Measurements from ENCODE around the gene LZTFL1.

Gene LZTFL1

DNA sequence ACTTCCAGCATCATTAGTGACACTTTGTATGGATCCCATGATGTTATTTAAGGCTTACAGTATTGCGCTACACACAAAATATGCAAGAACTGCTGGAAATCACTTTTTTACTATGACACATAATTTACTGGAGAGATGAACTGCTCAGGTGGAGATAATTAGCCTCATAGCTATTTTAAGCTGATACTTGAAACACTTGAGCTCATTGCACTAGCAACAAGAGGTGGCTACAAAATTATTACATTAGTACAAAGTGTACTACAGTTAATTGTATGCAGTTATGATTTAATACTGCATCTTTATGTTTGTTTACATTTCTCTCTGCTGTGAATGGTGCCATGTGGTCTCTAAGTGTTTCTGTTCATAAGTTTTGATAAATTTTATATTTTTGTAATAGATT lies 6.5 kb upstream of the LZTFL1 start:
- no peak overlapping the region for H3K9ac ChIP-seq (ENCODE audit: low read depth, low read length)
- no peaks in the 10 kb centered on the region for H3K36me3 ChIP-seq (ENCODE audit: insufficient read depth, low read length)
- H3K9me3 ChIP-seq (ENCODE audit: control insufficient read depth, insufficient read depth, low read length), result no peaks in the 10 kb centered on the region
- H3K4me1 ChIP-seq (ENCODE audit: insufficient read depth, low read length), result no peaks in the 10 kb centered on the region

DNA sequence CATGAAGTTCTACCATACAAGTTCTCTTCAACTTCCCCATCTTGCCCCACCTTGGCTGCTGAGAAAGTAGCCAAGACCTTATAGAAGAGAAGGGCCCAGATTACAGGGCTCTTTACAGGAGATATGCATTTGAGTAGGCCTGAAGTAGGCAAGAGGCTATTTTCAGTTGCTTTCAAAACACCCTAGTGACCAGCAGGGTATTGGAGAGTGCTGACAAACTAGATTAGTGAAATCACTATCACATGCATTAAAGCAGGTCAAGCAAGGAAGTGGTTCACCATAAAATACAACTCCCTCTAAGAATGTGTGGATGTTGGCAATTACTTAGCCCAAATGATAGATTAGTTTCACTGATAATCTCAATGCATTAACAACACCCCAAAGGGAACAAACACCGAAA lies 2.7 kb upstream of the LZTFL1 start:
- Histone ChIP-seq H3K9ac (ENCODE audit: low read depth, low read length) (no peak overlapping the region), H3K36me3 (ENCODE audit: insufficient read depth, low read length) (no peaks in the 10 kb centered on the region), H3K4me1 (ENCODE audit: insufficient read depth, low read length) (no peaks in the 10 kb centered on the region; the same call in 1 of the 2 replicates), H3K9me3 (ENCODE audit: control insufficient read depth, insufficient read depth, low read length) (no peaks in the 10 kb centered on the region)

DNA sequence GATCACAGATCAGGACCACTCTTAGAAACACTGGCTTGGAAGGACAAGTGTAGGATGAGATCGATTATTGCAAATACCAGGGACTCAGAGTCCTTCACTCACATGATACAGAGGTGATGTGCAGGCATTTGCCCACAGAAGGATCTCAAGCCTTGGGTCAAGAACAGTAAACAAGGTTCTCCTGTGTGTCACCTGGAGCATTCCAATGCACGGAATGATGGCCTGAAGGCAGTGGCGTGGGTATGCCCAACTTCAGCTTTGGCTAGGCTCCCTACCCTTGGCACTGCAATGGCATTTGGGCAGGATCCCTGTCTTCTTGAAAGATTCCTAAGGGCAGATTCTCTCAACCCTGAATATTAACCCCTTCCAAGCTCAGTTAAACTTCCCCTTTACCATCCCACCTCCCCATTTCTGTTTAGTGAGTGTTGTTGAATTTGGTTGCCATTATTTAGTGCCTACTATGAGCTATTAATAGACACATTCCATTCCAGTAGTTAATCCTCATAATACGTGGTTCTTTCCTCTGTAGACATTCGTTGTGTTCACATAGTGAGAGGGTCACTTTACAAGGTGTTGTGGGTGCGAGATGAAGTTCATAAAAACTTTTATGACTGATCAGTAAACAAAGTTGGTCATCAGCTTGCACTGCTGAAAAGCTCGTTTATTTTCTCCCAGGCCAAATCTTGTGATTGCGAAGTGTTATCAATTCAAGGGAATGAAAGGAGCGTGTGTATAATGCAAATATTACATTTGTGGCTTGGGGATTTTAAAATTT lies 1.1 kb upstream of the LZTFL1 start:
- Histone ChIP-seq H3K9ac (ENCODE audit: low read depth, low read length) (no peak overlapping the region), H3K9me3 (ENCODE audit: control insufficient read depth, insufficient read depth, low read length) (no peaks in the 10 kb centered on the region), H3K4me1 (ENCODE audit: insufficient read depth, low read length) (no peaks in the 10 kb centered on the region; the same call in 1 of the 2 replicates), H3K36me3 (ENCODE audit: insufficient read depth, low read length) (no peaks in the 10 kb centered on the region)

DNA sequence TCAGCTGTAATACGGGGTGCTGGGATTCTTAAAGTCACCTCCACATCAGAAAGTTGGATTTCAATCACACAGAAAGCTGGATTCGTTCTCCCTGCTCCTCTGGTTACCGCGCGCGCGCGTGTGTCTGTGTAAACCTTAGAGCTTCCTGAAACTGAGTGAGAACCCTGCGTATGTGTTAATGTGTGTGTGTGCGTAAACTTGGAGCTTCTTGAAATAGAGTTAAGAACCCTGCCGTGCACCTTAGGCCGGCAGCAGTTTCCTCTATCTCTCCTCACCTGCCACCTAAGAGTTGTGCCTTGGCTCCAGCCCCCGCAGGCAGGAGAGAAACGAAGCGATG lies 531 bp downstream of the LZTFL1 start:
- peak overlapping the region; percentile 50 for H3K9ac ChIP-seq (ENCODE audit: low read depth, low read length)
- H3K4me1 ChIP-seq (ENCODE audit: insufficient read depth, low read length), result no peaks in the 10 kb centered on the region; the same call in 1 of the 2 replicates
- no peaks in the 10 kb centered on the region for H3K9me3 ChIP-seq (ENCODE audit: control insufficient read depth, insufficient read depth, low read length)
- H3K36me3 ChIP-seq (ENCODE audit: insufficient read depth, low read length), result no peaks in the 10 kb centered on the region

DNA sequence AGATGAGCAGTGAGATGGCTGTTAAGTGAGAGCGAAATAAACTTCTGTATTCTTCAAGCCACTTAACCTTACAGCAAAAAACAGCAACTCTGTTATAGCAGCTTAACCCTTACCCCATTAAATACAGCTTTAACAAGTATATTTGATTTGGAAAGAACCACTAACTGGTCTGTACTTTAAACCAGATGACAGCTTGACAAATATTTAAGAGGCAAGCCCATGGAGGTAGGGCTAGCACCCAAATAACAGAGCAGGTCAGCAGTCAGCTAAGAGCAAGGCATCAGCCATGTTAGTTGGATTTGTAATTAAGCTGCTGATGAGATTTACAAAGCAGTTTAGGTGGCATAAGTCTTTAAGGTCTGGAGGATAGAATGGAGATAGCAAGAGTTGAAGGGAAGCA lies 3.5 kb downstream of the LZTFL1 start:
- no peaks in the 10 kb centered on the region for H3K9me3 ChIP-seq (ENCODE audit: control insufficient read depth, insufficient read depth, low read length)
- H3K9ac ChIP-seq (ENCODE audit: low read depth, low read length), result no peak overlapping the region
- H3K4me1 ChIP-seq (ENCODE audit: insufficient read depth, low read length), result no peaks in the 10 kb centered on the region; the same call in 1 of the 2 replicates
- no peaks in the 10 kb centered on the region for H3K36me3 ChIP-seq (ENCODE audit: insufficient read depth, low read length)

DNA sequence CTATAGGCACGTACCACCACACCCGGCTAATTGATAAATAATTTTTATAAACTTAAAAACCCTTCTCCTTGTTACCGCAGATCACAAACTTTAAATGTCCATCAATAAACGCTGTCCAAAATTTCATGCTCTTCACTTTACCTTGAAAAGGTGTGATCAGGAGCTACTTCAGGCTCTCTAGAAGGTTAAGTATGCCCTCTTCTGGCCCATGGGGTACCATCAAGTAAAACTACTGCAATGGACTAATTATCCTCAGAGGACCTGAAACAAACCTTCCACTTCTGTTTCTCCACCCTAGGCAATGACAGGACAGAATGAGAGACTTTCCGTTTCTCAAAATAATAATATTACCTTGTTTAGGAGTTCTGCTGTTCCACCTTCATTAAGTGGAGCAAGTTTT lies 9.2 kb downstream of the LZTFL1 start:
- H3K9ac ChIP-seq (ENCODE audit: low read depth, low read length), result no peak overlapping the region
- no peaks in the 10 kb centered on the region for H3K9me3 ChIP-seq (ENCODE audit: control insufficient read depth, insufficient read depth, low read length)
- H3K4me1 ChIP-seq (ENCODE audit: insufficient read depth, low read length), result no peaks in the 10 kb centered on the region
- peaks cover 3% of the 10 kb centered on the region; the same call in 1 of the 2 replicates for H3K36me3 ChIP-seq (ENCODE audit: insufficient read depth, low read length)

DNA sequence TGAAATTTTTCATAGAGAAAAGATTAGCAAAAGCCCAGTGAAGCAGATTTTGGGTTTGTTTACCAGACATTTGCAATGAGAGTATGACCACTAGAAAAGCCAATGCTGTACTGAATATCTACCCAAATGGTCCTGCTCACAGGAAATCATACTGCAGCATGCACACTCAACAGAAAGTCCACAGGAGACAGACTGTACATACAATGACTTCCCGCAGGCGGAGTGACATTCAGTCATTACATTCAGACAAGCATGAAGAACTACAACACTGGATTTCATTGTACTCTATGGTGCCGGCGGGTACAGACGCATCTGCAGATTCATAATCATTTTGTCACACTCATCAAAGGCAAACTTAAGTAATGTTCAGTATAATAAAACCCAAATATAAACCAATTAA lies 11.8 kb downstream of the LZTFL1 start:
- Histone ChIP-seq H3K36me3 (ENCODE audit: insufficient read depth, low read length) (peaks cover 3% of the 10 kb centered on the region; the same call in 1 of the 2 replicates), H3K9me3 (ENCODE audit: control insufficient read depth, insufficient read depth, low read length) (no peaks in the 10 kb centered on the region), H3K4me1 (ENCODE audit: insufficient read depth, low read length) (no peaks in the 10 kb centered on the region), H3K9ac (ENCODE audit: low read depth, low read length) (no peak overlapping the region)

DNA sequence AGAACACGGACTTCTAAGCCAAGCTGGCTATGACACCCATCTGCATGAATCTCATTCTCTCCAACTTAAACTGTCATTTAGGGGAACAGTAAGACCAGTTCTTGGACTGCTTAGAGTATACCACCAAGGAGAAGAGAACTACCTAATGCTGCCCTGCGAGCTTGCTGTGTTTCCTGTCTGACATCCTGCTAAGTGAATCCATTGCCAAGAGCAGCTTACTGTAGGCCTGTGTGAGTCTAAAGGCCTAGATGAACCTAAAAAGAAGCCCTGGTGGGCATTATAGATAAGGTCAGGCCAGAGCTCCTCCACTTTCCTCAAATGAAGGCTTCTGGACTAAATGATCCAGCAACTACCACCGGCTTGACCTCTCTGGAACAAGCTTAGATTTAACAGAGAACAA lies 15.0 kb downstream of the LZTFL1 start:
- Histone ChIP-seq H3K9ac (ENCODE audit: low read depth, low read length) (no peak overlapping the region), H3K36me3 (ENCODE audit: insufficient read depth, low read length) (peaks cover 3% of the 10 kb centered on the region; the same call in 1 of the 2 replicates), H3K9me3 (ENCODE audit: control insufficient read depth, insufficient read depth, low read length) (no peaks in the 10 kb centered on the region), H3K4me1 (ENCODE audit: insufficient read depth, low read length) (no peaks in the 10 kb centered on the region)

DNA sequence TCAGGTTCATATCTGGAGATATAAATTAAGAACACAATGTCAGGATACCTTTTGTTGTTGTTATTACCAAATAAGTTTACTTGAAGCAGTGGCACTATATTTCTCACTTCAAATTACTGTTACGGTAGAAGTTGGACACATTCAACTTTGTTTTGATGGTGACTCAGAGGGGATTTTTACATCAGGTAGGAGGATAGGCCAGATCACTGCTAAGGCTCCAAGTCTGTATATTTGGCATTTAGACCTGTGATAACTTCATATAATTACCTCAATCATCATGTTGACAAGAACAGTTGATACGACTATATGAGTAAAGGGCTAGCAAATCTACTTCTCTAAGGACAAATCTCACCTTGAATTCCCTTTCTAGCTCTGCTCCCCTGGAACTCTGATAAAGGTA lies 15.6 kb downstream of the LZTFL1 start:
- Histone ChIP-seq H3K36me3 (ENCODE audit: insufficient read depth, low read length) (peaks cover under 1% of the 10 kb centered on the region; the same call in 1 of the 2 replicates), H3K9ac (ENCODE audit: low read depth, low read length) (no peak overlapping the region), H3K4me1 (ENCODE audit: insufficient read depth, low read length) (no peaks in the 10 kb centered on the region), H3K9me3 (ENCODE audit: control insufficient read depth, insufficient read depth, low read length) (no peaks in the 10 kb centered on the region)

DNA sequence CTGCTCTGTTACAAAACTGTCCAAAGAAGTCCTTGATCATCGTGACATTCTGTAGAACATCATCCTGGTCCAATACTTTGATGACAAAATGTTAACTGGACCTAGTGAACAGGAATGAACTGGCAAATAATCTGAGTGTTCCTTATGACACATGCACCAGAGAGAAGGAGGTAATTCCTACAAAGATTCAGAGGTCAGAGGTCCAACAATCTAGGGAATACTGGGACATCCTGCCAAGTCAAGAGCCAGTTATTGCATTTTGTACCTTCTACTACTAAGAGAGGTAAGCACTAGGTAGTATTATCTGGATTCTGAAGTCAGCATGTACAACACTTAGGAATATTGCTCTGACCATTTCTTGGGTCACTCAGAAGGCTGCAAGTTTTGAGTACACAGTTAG lies 20.8 kb downstream of the LZTFL1 start:
- no peaks in the 10 kb centered on the region for H3K4me1 ChIP-seq (ENCODE audit: insufficient read depth, low read length)
- H3K36me3 ChIP-seq (ENCODE audit: insufficient read depth, low read length), result no peaks in the 10 kb centered on the region
- H3K9ac ChIP-seq (ENCODE audit: low read depth, low read length), result no peak overlapping the region

DNA sequence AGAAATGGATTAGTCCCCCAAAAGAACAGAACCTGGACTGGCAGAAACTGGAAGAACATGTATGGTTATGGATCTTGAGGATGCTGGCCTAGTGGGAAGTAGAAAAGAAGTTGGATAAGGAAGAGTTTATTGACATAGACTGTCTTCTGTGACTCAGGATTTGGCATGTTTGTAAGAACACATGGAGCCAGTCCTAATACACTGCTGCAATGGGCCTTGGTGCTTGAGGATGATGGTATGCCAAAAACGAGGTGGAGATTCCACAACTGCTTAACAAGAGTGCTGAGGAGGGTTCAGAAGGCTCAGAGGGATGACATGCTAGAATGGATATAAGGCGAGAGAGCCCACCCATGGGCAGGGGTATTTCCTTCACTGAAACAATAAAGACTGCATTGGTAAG lies 22.4 kb downstream of the LZTFL1 start:
- Histone ChIP-seq H3K36me3 (ENCODE audit: insufficient read depth, low read length) (no peaks in the 10 kb centered on the region), H3K9me3 (ENCODE audit: control insufficient read depth, insufficient read depth, low read length) (peaks cover 4% of the 10 kb centered on the region; the same call in 1 of the 2 replicates), H3K4me1 (ENCODE audit: insufficient read depth, low read length) (no peaks in the 10 kb centered on the region), H3K9ac (ENCODE audit: low read depth, low read length) (no peak overlapping the region)

More for the DNA sequence above, 20.8 kb downstream of the LZTFL1 start:
- peaks cover 4% of the 10 kb centered on the region; the same call in 1 of the 2 replicates for H3K9me3 ChIP-seq (ENCODE audit: control insufficient read depth, insufficient read depth, low read length)

DNA sequence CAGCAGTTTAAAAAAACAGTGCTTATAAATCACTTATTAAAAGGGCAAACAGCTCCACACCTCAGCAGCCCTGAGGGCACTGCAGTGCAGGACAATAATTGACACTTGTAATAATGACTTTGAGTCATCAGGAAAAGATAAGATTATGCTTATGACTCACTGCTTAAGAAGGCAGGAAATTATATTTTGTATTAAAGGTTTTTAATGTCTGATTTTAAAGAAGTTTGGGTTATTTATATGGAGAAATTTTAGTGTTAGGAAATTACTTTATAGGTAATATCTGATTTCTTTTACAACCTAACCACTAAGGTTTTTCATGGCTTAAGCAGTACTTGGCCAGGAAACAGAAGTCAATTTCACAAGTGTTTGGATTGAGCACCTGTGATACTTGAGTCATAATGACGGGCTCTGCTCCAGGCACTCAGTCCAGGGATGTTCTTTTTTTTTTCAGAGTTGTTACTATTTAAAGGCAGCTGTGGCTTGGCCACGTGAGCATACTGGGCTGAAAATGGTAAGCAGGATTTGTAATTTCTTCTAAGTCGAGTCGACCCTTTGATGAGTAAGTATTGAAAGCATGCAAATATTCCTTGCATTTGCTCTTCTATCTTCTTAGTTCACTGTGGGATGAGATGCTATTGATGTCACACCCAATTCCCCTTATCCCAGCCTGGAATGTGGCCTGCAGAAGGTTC lies 23.9 kb downstream of the LZTFL1 start:
- Histone ChIP-seq H3K4me1 (ENCODE audit: insufficient read depth, low read length) (no peaks in the 10 kb centered on the region), H3K36me3 (ENCODE audit: insufficient read depth, low read length) (no peaks in the 10 kb centered on the region), H3K9ac (ENCODE audit: low read depth, low read length) (no peak overlapping the region), H3K9me3 (ENCODE audit: control insufficient read depth, insufficient read depth, low read length) (peaks cover 4% of the 10 kb centered on the region; the same call in 1 of the 2 replicates)

DNA sequence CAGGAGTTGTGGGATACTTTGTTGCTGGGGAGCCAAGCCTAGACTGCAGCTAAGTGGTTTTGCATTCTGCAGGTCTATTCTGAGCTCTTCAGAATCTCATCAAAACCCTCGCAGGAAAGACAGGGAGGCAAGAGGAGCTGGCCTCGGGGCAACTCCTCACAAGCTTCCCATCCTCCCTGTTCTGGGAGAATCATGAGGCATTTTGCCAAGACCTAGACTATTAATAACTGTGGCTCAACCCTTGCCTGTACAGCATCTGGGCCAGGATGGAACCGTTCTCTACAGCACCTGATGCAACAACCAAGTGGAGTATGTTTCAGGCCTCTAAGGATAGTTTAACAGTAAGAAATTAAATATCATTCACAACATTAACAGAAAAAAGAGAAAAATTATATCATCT lies 25.4 kb downstream of the LZTFL1 start:
- Histone ChIP-seq H3K9ac (ENCODE audit: low read depth, low read length) (no peak overlapping the region), H3K9me3 (ENCODE audit: control insufficient read depth, insufficient read depth, low read length) (peaks cover 4% of the 10 kb centered on the region; the same call in 1 of the 2 replicates), H3K36me3 (ENCODE audit: insufficient read depth, low read length) (no peaks in the 10 kb centered on the region), H3K4me1 (ENCODE audit: insufficient read depth, low read length) (no peaks in the 10 kb centered on the region)

DNA sequence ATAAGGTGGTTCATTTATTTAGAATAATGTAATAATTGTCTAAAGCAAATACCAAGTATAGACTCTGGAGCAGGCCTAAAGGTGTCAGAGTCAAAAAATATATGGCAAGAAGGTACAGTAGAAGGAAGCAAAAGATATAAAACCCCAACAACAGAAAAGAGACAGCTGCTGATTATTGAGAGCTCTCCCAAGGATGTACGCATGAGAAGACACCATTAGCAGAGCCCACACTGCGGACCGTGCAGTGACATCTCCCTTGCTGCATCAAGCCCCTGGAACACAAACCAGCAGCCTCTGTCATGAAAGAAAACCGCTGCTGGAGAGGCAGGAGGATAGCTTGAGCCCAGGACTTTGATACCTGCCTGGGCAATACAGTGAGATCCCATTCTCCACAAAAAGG lies 27.6 kb downstream of the LZTFL1 start:
- Histone ChIP-seq H3K9me3 (ENCODE audit: control insufficient read depth, insufficient read depth, low read length) (peaks cover 4% of the 10 kb centered on the region; the same call in 1 of the 2 replicates), H3K9ac (ENCODE audit: low read depth, low read length) (no peak overlapping the region), H3K36me3 (ENCODE audit: insufficient read depth, low read length) (no peaks in the 10 kb centered on the region), H3K4me1 (ENCODE audit: insufficient read depth, low read length) (no peaks in the 10 kb centered on the region)
